Measurements from ENCODE around the gene CD9.

CD9 gene

GRCh38 chr12:6266971-6267721, 66.9 kb downstream of the CD9 start:
- H3K9ac ChIP-seq (ENCODE audit: insufficient read length), result no peak overlapping the region
- DNase-seq (ENCODE audit: low read depth, low spot score), result no peak
- no peaks in the 10 kb centered on the region for H3K36me3 ChIP-seq (ENCODE audit: insufficient read depth, low read length)
- H3K27ac ChIP-seq, result no peak overlapping the region
- TF ChIP-seq FOXP2 (optimal IDR thresholded peaks at IDR 0.05; ENCODE audit: control extremely low read depth, extremely low read length, insufficient read depth) (no peak), POLR2AphosphoS5 (IDR thresholded peaks at IDR 0.05; ENCODE audit: borderline replicate concordance, low read depth, low read length) (no peak), EZH2 (IDR thresholded peaks at IDR 0.05) (no peak)
- no peak overlapping the region for H3K4me3 ChIP-seq
- H3K9me3 ChIP-seq (ENCODE audit: low read depth, low read length), result no peaks in the 10 kb centered on the region

DNA sequence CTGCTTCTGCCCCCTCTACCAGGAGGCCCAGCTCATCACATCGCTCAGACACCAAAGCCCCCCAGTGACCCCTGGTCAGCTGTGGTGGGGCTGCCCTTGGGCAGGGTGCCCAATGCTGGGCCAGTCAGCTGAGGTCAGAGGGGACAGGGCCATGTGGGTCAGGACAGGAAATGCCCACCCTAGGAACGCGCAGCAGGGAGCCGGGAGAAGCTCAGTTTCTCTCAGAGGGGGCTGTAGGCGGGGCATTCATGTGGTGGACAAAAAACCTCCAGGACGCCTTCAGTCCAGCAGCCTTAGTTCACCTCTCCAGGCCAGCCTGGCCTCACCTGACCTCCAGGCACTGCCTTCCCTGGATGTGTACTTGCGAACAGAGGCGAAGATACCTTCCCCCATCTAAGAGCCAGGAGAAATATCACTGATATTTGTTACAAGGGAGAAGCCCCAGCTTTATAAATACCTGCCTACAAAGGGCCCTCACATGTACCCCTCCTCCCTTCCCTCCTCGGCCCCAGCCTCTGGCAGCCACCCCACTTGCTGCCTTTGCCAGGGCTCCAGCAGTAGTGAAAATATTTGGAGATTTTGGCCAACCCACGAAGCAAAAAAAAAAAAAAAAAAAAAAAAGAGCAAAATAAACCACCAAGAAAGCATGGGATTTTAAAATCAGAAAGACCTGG, 68.4 kb downstream of the CD9 start:
- Histone ChIP-seq H3K27ac (no peak overlapping the region), H3K9me3 (ENCODE audit: low read depth, low read length) (no peaks in the 10 kb centered on the region), H3K36me3 (ENCODE audit: insufficient read depth, low read length) (no peaks in the 10 kb centered on the region), H3K4me3 (no peak overlapping the region), H3K9ac (ENCODE audit: insufficient read length) (no peak overlapping the region)
- no peak for DNase-seq (ENCODE audit: low read depth, low spot score)
- TF ChIP-seq EZH2 (IDR thresholded peaks at IDR 0.05) (no peak), FOXP2 (optimal IDR thresholded peaks at IDR 0.05; ENCODE audit: control extremely low read depth, extremely low read length, insufficient read depth) (no peak), POLR2AphosphoS5 (IDR thresholded peaks at IDR 0.05; ENCODE audit: borderline replicate concordance, low read depth, low read length) (no peak)

DNA sequence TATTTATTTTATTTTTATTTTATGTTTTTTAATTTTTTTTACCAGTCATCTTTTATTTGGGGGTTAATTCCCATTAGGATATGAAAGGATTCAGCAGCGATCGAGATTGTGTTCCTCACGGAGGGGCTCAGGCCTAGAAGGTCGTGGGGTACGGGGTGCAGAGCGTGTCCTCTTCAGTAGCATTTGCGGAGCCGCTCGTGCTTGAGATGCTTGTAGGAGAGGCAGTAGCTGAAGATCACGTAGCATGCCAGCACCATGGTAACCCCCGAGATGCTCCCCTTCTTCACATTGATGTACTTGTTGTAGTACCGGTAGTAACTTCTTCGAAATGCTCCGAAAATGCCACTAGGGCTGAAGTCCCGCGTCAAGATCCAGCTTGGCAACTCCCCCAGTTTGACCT, 69.8 kb downstream of the CD9 start:
- H3K36me3 ChIP-seq (ENCODE audit: insufficient read depth, low read length), result no peaks in the 10 kb centered on the region
- DNase-seq (ENCODE audit: low read depth, low spot score), result no peak
- H3K9me3 ChIP-seq (ENCODE audit: low read depth, low read length), result no peaks in the 10 kb centered on the region
- TF ChIP-seq FOXP2 (optimal IDR thresholded peaks at IDR 0.05; ENCODE audit: control extremely low read depth, extremely low read length, insufficient read depth) (no peak), POLR2AphosphoS5 (IDR thresholded peaks at IDR 0.05; ENCODE audit: borderline replicate concordance, low read depth, low read length) (no peak), EZH2 (IDR thresholded peaks at IDR 0.05) (no peak)
- no peak overlapping the region for H3K9ac ChIP-seq (ENCODE audit: insufficient read length)
- no peak overlapping the region for H3K27ac ChIP-seq
- no peak overlapping the region for H3K4me3 ChIP-seq

- Histone ChIP-seq H3K9ac (ENCODE audit: insufficient read length) (no peak overlapping the region), H3K27ac (no peak overlapping the region), H3K4me3 (no peak overlapping the region), H3K9me3 (ENCODE audit: low read depth, low read length) (no peaks in the 10 kb centered on the region), H3K36me3 (ENCODE audit: insufficient read depth, low read length) (no peaks in the 10 kb centered on the region)
- TF ChIP-seq POLR2AphosphoS5 (IDR thresholded peaks at IDR 0.05; ENCODE audit: borderline replicate concordance, low read depth, low read length) (no peak), FOXP2 (optimal IDR thresholded peaks at IDR 0.05; ENCODE audit: control extremely low read depth, extremely low read length, insufficient read depth) (no peak), EZH2 (IDR thresholded peaks at IDR 0.05) (no peak)
- no peak for DNase-seq (ENCODE audit: low read depth, low spot score)
Measured at GRCh38 chr12:6271281-6271680, 71.1 kb downstream of the CD9 start.

GRCh38 chr12:6272300-6273204, 72.4 kb downstream of the CD9 start:
- H3K36me3 ChIP-seq (ENCODE audit: insufficient read depth, low read length), result no peaks in the 10 kb centered on the region
- H3K27ac ChIP-seq, result no peak overlapping the region
- no peaks in the 10 kb centered on the region for H3K9me3 ChIP-seq (ENCODE audit: low read depth, low read length)
- no peak for DNase-seq (ENCODE audit: low read depth, low spot score)
- no peak for TF ChIP-seq EZH2 (IDR thresholded peaks at IDR 0.05)
- no peak for TF ChIP-seq POLR2AphosphoS5 (IDR thresholded peaks at IDR 0.05; ENCODE audit: borderline replicate concordance, low read depth, low read length)
- TF ChIP-seq FOXP2 (optimal IDR thresholded peaks at IDR 0.05; ENCODE audit: control extremely low read depth, extremely low read length, insufficient read depth), result no peak
- no peak overlapping the region for H3K4me3 ChIP-seq
- H3K9ac ChIP-seq (ENCODE audit: insufficient read length), result no peak overlapping the region

GRCh38 chr12:6273205-6273540, 73.0 kb downstream of the CD9 start:
- TF ChIP-seq FOXP2 (optimal IDR thresholded peaks at IDR 0.05; ENCODE audit: control extremely low read depth, extremely low read length, insufficient read depth) (no peak), POLR2AphosphoS5 (IDR thresholded peaks at IDR 0.05; ENCODE audit: borderline replicate concordance, low read depth, low read length) (no peak), EZH2 (IDR thresholded peaks at IDR 0.05) (no peak)
- no peaks in the 10 kb centered on the region for H3K36me3 ChIP-seq (ENCODE audit: insufficient read depth, low read length)
- H3K27ac ChIP-seq, result no peak overlapping the region
- no peak overlapping the region for H3K9ac ChIP-seq (ENCODE audit: insufficient read length)
- no peak for DNase-seq (ENCODE audit: low read depth, low spot score)
- no peaks in the 10 kb centered on the region for H3K9me3 ChIP-seq (ENCODE audit: low read depth, low read length)
- H3K4me3 ChIP-seq, result no peak overlapping the region

DNA sequence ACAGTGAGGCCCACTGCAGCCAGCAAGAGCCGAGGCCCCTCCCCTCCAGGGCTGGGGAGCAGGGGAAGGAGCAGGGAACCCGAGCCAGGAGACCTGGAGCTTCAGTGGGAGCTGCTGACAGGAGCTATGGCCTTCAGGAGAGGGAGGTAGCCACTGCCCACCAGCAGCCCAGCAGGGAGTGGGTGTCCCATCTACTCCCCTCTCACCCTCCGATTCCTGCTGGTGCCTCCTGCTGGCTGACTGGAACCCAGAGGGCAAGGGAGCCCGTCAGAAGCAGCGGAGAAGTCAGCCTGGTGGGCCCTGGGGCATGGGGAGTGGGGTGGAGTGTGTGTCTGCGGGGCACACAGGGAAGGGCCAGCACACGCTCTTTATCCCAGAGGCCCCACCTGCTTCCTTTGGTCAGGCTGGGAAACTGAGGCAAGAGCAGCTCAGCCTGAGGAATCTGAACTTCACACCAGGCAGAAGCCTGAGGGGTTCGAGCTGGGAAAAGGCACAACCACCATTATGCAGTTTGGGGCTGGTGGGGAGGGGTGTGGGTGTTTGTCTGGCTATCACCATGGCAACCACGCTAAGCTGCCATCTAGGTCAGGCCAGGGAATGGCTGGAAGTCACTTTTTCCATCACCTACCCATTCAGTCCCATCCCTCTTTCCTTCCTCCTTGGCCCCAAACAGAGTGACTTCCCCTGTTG, 73.5 kb downstream of the CD9 start:
- TF ChIP-seq POLR2AphosphoS5 (IDR thresholded peaks at IDR 0.05; ENCODE audit: borderline replicate concordance, low read depth, low read length) (no peak), EZH2 (IDR thresholded peaks at IDR 0.05) (no peak), FOXP2 (optimal IDR thresholded peaks at IDR 0.05; ENCODE audit: control extremely low read depth, extremely low read length, insufficient read depth) (no peak)
- H3K4me3 ChIP-seq, result no peak overlapping the region
- no peaks in the 10 kb centered on the region for H3K36me3 ChIP-seq (ENCODE audit: insufficient read depth, low read length)
- H3K9ac ChIP-seq (ENCODE audit: insufficient read length), result no peak overlapping the region
- H3K9me3 ChIP-seq (ENCODE audit: low read depth, low read length), result no peaks in the 10 kb centered on the region
- no peak overlapping the region for H3K27ac ChIP-seq
- DNase-seq (ENCODE audit: low read depth, low spot score), result no peak

All from SK-N-MC (cell line).